D341Med (cell line): ENCODE data around the gene PAX9.

Source experiments
- DNase-seq: peaks from one replicate; pipeline ENCODE4 v3.0.0; 2012; ENCODE audit warnings: low spot score

Gene PAX9

DNA sequence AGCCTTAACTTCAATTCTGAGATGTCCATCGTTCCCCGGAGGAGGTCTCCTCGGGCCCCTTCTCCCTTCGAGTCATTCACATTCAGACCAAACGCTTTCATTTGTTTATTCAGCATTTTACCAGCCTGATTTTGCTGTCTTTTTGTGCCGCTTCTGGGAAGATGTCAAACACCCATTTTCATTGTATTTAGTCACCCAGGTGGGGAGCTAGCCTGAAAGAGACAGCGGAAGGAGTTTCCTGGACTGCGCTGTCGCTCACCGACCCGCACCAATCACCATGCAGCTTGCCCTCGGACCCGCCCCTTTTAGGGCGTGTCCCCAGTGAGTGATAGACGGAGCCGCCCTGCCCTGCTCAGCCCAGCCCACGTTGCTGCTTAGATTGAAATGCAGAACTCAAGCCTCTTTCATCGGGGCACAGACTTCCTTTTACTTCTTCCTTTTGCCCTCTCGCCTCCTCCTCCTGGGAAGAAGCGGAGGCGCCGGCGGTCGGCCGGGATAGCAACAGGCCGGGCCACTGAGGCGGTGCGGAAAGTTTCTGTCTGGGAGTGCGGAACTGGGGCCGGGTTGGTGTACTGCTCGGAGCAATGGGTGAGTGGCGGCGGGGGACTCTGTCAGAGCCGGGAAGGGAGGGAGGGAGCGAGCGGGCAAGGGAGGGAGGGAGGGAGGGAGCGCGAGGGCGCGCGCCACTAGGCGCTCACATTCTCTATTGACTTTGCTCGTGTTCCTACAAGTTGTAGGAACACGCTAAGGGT, at the start of gene PAX9:
Gene PAX9 (plus strand): TSS at position 355 of the 752 bp plus-strand sequence. CDS start 230 bp downstream, at position 585.
- no peak for DNase-seq

DNA sequence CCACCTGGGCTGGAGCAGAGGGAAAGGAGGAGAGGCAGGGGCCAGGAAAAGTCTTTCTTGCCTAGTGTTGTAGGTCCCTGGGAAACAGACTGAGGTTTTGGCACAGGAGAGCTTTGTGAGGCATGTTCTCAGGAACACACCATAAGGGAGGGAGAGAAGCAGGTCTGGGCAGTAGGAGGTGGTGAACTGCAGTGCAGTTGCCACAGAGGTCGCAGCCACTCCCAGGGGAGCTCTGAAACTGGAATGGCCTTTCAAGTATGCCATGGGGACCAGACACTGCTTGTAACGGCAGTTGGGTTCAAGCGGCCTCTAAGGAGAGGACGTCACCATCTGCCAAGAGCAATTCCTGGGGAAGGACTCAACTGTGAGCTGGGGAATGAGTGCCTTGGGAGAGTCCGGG, 43.8 kb upstream of the PAX9 start:
- DNase-seq: no peak

DNA sequence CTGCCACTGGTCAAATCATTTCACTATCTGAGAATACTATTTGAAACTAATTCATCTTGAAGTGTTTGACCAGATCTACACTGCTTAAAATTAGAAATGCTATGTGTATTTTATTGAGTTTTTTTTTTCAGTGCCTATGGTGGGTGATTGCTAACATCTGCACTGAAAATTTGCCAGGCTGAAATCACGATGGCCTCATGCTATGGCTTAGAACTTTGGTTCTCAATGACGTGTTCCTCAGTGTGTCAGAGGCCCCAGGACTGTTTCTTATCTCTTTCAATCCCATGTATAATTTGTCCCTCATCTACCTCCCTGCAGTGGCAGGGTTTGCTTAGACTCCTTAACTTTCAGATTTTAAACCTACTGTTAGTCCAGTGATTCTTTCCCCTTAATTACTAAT, 43.0 kb upstream of the PAX9 start:
- DNase-seq: no peak

DNA sequence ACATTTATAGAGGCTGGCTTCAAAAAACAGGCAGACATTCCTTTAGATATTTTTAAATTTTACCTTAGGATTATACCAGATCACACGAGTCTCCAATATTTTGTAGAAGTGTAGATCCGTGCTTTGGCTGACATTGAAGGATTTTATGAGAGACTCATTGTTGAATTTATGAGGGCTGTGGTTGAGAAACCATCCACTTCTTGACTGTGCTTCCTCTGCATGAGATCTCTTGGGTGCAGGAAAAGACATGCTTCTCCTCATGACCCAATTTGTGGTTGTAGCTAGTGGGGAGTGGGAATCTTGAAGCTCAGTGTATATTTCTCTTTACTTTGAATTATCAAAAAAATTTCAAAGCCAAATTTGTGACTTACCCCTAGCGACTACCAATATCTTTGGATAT, 42.5 kb upstream of the PAX9 start:
- DNase-seq: no peak

DNA sequence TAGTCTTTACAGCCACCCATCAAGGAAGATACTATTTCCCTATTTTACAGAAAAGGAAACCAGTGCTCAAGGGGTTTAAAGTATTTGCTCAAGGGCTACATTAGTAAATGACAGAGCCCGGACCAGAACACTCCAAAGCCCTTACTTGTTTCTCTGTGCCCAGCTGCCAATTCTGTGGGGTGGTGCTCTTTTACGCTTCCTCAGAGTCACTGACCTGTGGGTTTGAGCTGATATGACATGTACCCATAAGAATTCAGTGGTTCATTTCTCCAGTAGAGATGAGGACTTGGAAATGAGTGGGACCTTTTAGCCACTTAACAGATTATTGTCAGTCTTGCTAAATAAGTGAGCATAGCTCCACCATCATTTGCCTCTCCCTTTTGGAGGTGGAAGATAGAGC, 41.8 kb upstream of the PAX9 start:
- no peak for DNase-seq

DNA sequence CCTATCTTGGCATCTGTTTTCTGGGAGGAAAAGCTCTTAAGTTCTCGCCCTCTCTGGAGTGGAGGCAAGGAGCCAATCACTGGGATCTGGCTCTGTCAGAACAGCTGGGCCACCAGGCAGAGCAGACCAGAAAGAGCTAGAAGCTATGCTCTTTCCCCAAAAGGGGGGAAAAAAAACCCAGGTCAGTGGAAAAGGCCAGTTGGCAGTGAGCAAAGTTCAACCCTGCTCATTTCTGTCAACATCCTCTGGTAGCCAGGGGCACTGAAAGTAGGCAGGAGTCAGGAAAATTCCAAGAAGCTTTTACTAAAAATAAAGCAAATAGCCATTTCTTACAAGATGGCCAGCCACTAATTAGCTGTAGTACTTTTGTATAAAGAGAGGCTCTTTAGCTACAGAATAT, 36.6 kb upstream of the PAX9 start:
- DNase-seq: no peak

DNA sequence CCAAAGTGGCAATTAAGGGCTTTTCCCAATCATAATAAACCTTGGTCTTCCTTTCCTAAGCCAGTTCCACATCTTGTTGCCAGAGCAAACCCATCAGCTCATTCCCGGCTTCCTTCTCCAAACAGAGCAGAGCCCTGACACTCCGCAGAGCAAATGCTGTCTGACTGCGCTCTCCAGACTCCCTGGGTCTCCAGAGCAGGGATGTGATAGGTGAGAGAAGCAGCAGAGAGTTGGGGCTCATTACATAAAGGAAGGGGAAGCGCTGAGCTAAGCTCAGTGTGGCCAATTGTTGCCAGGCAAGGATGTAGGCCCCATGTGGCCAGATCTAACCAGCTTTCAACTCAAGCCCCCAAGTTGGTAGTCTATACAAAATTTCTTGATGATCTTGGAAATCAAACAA, 36.2 kb upstream of the PAX9 start:
- DNase-seq: no peak

DNA sequence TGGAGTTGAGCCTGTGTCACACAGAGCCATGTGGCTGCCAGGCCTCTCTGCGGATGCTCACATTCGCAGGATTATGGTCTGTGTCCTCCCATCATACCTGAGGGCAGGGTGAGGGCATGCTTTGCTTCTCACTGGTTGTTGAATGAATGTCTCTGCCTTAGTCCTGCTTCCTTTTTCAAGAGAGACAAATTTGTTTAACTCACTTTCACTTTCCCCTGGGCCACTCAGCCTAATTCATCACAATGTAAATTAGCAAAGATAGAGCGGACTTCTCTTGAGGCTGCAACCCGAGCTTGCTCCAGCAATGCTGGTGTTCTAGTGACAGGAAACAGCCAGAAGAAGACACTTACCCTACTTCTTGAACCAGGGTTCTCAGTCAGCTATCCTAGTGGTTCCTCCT, 35.5 kb upstream of the PAX9 start:
- no peak for DNase-seq

DNA sequence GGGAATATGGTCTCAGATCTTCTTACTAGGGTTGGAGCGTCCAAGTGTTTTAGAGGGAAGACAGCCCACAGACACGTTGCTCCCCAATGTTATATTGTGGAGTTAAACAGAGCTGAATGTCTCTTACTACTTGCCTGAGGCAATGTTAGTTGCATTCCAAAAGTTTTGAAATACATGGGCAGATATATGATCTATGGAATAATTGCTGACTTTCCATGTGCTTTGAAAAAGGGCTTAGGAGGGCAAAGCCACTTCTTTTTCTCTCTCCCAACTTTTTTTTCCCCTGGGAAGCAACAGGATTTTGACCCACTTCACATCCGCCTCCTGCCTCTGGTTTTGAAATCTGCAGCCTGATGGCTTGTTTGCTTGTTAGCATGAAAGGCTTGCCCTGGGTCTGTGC, 33.7 kb upstream of the PAX9 start:
- no peak for DNase-seq

DNA sequence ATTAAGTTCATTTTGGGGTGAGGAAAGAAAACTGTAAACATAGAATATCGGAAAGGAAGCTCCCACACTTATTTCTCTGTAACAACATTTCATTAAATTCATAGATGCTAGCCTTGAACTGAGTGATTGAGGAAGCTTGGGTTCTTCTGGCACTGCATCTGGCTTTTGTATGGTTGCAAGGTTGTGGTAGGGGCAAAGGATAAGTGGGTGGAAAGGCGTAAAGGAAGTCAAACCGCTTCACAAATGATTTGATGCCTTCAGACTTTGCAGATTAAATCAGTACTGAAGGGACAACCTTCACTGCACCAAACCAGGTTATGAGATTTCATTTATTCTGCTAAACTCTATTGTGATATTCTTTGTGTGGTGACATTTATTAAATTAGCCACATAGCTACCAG, 28.1 kb upstream of the PAX9 start:
- no peak for DNase-seq

DNA sequence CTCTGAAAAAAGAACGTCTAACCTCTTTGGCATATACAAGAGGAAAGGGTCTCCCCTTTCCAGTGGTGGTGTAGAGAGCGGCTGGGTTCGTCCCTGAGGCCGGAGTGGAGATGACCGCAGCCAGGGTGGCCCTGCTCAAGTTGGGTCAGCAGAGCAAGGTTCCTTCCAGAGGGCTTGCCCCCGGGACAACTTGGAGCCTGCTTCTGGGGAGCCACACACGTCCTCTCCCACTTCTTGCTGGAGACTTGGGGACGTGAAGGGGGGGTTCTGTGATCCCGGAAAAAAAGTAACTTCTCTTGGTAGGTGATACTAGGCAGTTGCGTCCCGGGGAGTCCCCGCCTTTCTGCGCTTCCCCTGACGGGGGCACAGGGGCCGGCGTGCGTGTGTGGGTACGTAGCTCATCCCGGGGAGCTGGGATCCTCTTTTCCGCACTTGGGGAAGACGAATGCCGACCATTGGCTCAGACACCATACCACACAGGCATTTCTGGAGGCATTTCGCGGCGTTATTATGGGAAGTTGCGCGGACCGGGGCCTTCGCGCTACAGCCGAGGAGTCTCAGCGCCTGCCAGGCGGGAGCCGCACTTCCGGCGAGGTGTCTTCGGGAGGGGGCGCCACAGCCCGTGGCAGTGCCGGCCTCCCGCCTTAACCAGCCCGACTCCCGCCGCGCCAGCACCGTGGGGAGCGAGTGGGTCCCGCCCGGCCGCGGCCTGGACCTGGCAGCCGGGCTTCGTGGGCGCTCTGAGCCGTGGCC, 14.8 kb upstream of the PAX9 start:
- DNase-seq: peak; percentile 49

DNA sequence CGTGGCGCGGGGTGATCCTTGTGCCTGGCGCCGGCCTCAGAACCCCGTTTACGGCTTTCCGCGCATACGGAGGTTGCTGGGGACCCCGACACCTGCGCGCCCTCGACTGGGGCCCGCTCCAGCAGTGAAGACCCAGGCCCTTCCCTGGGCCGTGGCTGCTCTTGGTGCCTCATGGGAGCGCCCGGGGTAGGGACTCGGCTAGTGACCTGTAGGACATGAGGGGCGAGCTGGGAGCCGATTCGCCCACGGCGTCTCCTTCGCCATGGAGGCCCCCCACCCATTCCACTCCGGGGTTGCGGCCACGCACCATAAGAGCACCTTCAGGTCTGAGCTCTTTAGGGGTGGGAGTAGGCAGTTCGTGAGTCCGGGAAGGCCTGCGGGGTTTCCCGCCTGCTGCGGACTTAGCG, 14.2 kb upstream of the PAX9 start:
- DNase-seq: no peak

DNA sequence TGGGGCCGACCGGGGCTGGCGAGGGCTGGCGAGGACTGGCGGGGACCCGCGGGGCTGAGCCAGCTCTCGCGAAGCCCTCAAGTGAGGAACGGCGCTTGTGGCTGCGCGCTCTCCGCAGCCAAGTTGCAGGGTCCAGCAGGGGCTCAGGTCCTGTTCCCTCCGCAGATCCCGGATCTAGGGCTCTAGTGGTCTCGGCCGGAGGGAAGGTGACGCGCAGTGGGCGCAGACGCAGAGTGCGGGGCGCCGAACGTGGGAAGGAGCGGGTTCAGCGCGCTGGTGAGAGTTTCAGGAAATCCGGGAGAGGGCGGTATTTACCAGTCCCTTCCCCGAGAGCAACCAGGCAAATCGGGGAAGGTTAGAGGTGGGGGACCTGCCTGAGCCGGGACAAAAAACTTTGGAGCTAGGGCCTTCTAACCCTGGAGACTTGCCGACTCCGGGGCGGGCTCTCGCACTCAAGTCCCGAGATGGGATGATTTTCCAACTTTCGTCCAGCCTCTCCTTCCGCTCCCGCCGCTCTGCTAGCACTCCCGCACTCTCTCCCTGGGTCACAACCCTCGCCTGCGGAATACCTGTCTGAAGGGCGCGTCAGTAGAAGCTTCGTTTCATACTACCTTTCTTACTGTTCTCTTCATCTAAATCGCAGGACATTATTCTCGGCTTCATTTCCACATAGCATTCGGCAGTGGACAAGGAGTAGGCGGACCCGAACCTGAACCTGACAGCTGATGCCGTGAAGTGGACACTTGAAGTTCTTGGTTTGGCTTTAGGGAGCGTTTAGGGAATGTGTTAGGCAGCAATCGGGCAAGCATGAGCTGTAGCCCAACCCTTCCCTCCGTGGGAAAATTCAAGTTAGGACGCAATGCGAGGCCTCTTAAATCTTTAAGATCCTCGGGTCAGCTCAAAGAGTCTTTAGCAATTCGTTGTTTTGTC, 13.6 kb upstream of the PAX9 start:
- DNase-seq: peak; percentile 69

DNA sequence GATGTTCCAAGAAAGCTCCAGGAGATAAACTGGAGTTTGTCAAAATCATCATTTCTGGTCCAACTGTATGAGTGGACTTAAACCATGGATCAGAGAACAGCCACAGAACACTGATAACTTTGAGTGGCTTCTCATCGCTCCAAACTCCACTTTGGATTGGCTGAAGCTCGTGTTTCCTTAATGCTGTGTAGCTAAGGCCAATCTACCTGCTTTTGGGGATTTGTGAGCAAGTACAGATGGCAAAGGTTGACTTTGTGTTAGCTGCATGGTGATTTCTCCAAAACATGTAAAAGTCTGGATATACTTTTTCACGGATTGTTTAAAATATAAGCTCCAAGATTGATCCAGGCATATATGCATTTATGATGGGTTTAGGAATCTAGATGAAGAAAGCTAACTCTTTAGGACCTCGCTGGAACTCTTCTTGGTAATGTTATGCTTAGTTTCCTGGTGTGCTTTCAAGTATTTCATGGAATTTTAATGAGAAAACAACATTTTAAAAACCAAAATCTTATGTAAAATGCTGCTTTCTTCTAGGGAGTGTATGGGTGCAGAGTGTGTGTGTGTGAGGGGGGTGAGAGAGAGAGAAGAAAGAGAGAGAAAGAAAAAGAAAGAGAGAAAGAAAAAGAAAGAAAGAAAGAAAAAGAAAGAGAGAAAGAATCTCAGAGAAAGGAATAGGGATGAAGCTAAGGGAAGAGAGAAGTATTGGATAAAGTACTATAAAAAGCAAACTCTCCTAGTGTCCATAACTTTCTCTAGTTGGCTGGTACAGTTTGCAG, 11.6 kb upstream of the PAX9 start:
- DNase-seq: no peak

DNA sequence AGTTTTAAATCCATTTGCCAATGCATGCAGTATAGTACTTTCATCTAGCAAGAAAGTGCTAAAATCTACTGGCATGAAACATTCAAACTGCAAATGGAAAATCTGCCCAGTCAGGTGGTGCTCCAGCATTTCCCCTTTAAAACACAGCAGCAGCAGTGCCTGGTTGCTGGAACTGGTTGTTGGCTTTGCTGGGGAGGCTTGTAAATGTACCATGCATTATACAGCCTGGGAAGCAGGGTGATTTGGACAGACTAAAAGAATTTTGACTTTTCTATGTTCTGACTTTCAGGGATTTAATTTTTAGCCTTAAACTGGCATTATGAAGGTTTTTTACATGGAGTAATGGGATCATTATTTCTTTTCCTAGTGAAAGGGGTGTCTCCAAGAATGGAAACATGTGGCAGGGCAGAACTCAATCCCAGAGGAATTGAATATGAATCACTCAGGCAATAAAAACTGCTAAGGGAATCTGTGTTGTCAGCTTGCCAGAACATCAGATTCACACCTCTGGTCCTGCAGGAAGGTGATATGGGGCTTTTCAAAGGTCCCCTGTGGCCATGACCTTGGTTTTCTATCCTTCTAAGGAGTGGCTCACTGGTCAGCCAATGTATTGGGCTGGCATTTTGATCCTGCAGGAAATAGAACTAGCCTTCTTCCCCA, 9.0 kb upstream of the PAX9 start:
- DNase-seq: no peak

DNA sequence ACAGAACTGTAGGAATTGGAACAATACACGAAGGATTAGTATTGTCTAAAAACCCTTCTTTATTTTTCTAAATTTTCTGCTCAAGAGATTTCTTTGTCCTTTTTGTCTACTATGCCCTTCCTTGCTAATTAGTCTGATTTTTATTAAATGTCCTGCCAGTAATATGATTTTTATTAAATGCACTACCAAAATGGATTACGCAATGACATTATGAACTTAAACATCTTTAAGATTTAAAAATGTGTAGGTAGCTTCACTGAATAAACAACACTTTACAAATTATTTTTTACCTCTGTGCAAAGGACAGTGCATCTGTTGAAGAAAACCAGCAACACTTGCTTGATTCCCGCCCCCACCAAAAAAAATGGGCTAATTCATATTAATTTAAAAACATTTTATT, 8.2 kb upstream of the PAX9 start:
- DNase-seq: no peak

DNA sequence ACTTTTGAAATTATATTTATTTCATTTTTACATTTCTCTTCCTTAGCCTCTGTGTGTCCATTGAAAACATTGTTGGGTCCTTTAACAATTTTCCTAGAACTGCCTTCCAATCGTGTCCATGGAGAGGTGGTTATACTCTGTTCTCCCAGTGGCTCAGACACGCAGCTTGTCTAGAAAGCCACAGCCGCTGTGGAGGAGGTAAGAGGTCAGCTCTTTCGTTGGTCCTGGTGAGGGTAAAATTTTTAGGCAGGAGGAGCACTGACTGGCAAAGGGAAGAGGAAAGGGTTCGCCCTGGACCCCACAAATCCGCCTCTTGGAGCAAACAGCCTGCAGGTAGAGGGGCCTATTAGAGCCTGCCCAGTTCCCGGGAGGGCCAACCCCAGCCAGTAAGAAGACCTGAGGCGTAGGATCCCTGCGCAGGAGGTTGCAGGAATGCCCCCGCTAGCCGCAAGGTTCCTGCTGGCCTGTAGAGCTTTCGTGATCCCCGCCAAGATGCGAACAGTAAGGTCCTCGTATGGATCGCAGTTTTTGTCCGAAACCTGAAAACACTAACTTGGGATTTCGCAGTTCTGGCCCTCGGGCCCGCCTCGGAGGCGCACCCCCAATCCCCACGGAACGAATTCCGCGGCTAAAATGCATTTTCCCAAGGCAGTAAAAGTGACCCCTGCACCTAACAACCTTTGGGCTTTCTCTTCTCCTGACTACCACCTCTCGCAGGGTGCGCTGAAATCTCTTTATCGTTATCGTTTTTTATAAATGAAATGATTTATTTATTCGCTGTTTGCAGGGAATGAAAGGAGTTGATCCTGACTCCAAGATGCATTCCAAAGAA, 7.5 kb upstream of the PAX9 start:
- DNase-seq: no peak

DNA sequence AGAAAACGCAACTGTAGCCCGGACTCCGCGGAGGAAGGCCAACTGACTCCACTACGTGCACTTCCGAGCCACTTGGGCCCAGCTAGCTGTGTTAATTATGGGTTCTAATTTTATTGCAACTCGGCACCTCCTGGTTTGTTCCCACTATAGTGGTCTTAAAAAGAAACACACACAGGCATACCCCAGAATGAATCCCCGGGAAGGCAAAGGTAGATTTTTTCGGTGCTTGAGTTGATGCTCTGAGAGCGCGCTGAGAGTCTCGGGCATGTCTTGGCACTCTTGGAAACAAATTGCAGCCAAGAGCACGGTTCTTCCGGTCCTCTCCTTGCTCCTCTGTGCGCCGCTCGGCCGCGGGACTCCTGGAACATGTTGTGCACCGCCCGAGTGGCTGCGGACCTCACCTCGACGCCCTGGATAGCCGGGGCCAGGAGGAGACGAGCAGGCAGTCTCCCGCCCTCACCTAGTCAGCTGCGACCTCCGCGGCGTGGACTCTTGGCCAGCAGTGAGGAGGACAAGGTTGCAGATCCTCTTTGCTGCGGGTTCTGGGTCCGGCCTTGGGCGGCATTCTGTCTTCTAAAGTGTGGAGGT, 6.8 kb upstream of the PAX9 start:
- DNase-seq: no peak

DNA sequence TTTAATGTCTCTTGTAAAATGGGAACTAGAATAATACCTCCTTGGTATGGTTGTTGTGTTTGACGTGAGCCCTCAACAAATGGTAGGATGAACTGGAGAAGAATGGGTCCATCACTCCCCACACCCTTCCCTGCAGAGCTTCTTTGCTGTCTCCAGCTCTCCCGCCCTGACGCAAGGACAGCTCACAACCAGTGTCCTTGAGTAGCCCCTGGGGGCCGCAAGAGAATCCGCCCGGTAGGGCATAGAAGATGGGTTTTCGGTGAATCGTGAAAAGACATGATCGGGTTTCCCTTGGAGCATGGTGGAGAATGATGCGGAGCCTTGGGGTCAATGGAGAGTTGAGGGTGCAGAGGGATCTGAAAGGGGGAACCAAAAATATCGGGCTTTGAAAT, 6.1 kb upstream of the PAX9 start:
- DNase-seq: no peak
